ENCODE results near the gene FTCD. TPM values are rescaled to one million over a fixed set of nuclear protein-coding genes. Genes with fewer than 3 reads are reported as not detected.

FTCD gene
- total RNA-seq, 1 experiment from 2014 or later: 0.21 TPM

DNA sequence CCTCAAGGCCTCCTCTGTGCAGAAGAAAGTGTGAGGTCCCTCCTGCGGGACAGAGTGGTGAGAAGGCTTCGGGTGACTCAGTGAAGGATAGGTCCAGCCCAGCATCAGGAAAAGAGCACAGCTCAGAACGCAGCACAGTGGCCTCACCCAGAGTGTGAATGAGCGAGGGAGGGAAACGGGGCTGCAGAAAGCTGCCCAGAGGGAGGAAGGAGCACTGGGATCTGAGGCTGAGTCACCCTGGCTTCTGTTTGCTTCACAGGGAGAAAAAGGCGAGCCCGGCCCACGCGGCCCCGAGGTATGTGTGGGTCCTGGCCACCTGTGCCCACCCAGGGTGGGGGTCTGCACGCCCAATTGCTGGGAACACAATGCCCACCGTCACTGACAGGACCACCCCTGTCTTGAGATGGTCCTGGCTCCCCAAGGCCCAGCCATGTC is 33.1 kb downstream of the FTCD start:
- intact Hi-C loops (cut with micrococcal nuclease; ENCODE audit: unreplicated experiment) (no loop called here), in situ Hi-C loops (cut with HindIII; ENCODE audit: low pct_unique_long_range_greater_than_20kb, low sequenced_read_pairs) (no loop called here)
- H3K27ac ChIP-seq (ENCODE audit: low read length): no peak overlapping the region
- H3K27me3 ChIP-seq (ENCODE audit: control insufficient read depth, insufficient read depth, low read length): no peaks in the 10 kb centered on the region
- H3K9me3 ChIP-seq (ENCODE audit: control insufficient read depth, insufficient read depth, low read depth, low read length): no peaks in the 10 kb centered on the region
- no TSS peak for BruUV-seq (replicated peaks)
- DNase-seq (ENCODE audit: low read depth, low spot score): no peak
- TF ChIP-seq, protein P1, sequence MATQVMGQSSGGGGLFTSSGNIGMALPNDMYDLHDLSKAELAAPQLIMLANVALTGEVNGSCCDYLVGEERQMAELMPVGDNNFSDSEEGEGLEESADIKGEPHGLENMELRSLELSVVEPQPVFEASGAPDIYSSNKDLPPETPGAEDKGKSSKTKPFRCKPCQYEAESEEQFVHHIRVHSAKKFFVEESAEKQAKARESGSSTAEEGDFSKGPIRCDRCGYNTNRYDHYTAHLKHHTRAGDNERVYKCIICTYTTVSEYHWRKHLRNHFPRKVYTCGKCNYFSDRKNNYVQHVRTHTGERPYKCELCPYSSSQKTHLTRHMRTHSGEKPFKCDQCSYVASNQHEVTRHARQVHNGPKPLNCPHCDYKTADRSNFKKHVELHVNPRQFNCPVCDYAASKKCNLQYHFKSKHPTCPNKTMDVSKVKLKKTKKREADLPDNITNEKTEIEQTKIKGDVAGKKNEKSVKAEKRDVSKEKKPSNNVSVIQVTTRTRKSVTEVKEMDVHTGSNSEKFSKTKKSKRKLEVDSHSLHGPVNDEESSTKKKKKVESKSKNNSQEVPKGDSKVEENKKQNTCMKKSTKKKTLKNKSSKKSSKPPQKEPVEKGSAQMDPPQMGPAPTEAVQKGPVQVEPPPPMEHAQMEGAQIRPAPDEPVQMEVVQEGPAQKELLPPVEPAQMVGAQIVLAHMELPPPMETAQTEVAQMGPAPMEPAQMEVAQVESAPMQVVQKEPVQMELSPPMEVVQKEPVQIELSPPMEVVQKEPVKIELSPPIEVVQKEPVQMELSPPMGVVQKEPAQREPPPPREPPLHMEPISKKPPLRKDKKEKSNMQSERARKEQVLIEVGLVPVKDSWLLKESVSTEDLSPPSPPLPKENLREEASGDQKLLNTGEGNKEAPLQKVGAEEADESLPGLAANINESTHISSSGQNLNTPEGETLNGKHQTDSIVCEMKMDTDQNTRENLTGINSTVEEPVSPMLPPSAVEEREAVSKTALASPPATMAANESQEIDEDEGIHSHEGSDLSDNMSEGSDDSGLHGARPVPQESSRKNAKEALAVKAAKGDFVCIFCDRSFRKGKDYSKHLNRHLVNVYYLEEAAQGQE (IDR thresholded peaks at IDR 0.05; ENCODE audit: insufficient read depth in 1 of 2, low read depth in 2 of 2, low read length in 1 of 2): no peak
- no peak for TF ChIP-seq TCF7L2 (IDR thresholded peaks at IDR 0.05; ENCODE audit: low read depth, low read length)
- no peak for TF ChIP-seq SIN3A (IDR thresholded peaks at IDR 0.05; ENCODE audit: borderline replicate concordance, insufficient read depth, low read depth, low read length)
- no peak for TF ChIP-seq POLR2AphosphoS5 (IDR thresholded peaks at IDR 0.05; ENCODE audit: low read depth, low read length)
- TF ChIP-seq, protein P2, sequence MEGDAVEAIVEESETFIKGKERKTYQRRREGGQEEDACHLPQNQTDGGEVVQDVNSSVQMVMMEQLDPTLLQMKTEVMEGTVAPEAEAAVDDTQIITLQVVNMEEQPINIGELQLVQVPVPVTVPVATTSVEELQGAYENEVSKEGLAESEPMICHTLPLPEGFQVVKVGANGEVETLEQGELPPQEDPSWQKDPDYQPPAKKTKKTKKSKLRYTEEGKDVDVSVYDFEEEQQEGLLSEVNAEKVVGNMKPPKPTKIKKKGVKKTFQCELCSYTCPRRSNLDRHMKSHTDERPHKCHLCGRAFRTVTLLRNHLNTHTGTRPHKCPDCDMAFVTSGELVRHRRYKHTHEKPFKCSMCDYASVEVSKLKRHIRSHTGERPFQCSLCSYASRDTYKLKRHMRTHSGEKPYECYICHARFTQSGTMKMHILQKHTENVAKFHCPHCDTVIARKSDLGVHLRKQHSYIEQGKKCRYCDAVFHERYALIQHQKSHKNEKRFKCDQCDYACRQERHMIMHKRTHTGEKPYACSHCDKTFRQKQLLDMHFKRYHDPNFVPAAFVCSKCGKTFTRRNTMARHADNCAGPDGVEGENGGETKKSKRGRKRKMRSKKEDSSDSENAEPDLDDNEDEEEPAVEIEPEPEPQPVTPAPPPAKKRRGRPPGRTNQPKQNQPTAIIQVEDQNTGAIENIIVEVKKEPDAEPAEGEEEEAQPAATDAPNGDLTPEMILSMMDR (IDR thresholded peaks at IDR 0.05): no peak
- POLR2A ChIA-PET: no interaction called here
- no peaks in the 10 kb centered on the region for H3K4me1 ChIP-seq (ENCODE audit: control insufficient read depth, insufficient read depth, low read length)
- no peaks in the 10 kb centered on the region for H3K36me3 ChIP-seq (ENCODE audit: control insufficient read depth, insufficient read depth, low read length)
- peak; percentile 59; the same call in 1 of the 2 replicates for ATAC-seq
- CTCF ChIA-PET: no interaction called here
- no peak overlapping the region for H3K4me3 ChIP-seq (ENCODE audit: low read depth in 2 of 2, low read length in 2 of 2)

GRCh38 chr21:46121286-46122221 is 33.8 kb downstream of the FTCD start:
- no peak overlapping the region for H3K27ac ChIP-seq (ENCODE audit: low read length)
- TF ChIP-seq, protein P1 (IDR thresholded peaks at IDR 0.05; ENCODE audit: insufficient read depth in 1 of 2, low read depth in 2 of 2, low read length in 1 of 2): no peak
- TF ChIP-seq SIN3A (IDR thresholded peaks at IDR 0.05; ENCODE audit: borderline replicate concordance, insufficient read depth, low read depth, low read length) (no peak), TCF7L2 (IDR thresholded peaks at IDR 0.05; ENCODE audit: low read depth, low read length) (no peak), POLR2AphosphoS5 (IDR thresholded peaks at IDR 0.05; ENCODE audit: low read depth, low read length) (no peak)
- TF ChIP-seq, protein P2 (IDR thresholded peaks at IDR 0.05): no peak
- ATAC-seq: no peak
- no peaks in the 10 kb centered on the region for H3K9me3 ChIP-seq (ENCODE audit: control insufficient read depth, insufficient read depth, low read depth, low read length)
- H3K36me3 ChIP-seq (ENCODE audit: control insufficient read depth, insufficient read depth, low read length): no peaks in the 10 kb centered on the region
- intact Hi-C loops (cut with micrococcal nuclease; ENCODE audit: unreplicated experiment): no loop called here
- in situ Hi-C loops (cut with HindIII; ENCODE audit: low pct_unique_long_range_greater_than_20kb, low sequenced_read_pairs): no loop called here
- no peak overlapping the region for H3K4me3 ChIP-seq (ENCODE audit: low read depth in 2 of 2, low read length in 2 of 2)
- ChIA-PET POLR2A (no interaction called here), CTCF (no interaction called here)
- no peak for DNase-seq (ENCODE audit: low read depth, low spot score)
- H3K4me1 ChIP-seq (ENCODE audit: control insufficient read depth, insufficient read depth, low read length): no peaks in the 10 kb centered on the region
- H3K27me3 ChIP-seq (ENCODE audit: control insufficient read depth, insufficient read depth, low read length): no peaks in the 10 kb centered on the region
- no TSS peak for BruUV-seq (replicated peaks)

Measured in Panc1 (cell line).